K562 (cell line): ENCODE measurements around the gene SEMA3F. TPM values are rescaled to one million over a fixed set of nuclear protein-coding genes. Genes with fewer than 3 reads are reported as not detected.

ENCODE experiments used
- ATAC-seq: fragments of 200-7000 bp; cut with Tn5 transposase; 3 replicates; pipeline ENCODE4 v1.9.1; 2020; ENCODE audit warnings: moderate library complexity
- BruUV-seq: library from RNA; stranded (reverse); fragments of 400-500 nt; replicated peaks from 2 replicates; lab custom pipeline; 2021; lab: Mats Ljungman, UMichigan
- CTCF ChIA-PET: fragments of 300-600 bp; formaldehyde crosslinking; extraction: SDS; loops from one replicate; lab custom pipeline; 2021; ENCODE audit warnings: low intra/inter-chr PET ratio; lab: Yijun Ruan, JAX
- POLR2A ChIA-PET: fragments of 300-600, 350-650 bp; sonication (Branson Sonifier 250); formaldehyde crosslinking; extraction: SDS; loops from one replicate; lab custom pipeline; 2021; ENCODE audit warnings: antibody characterized with exemption, inconsistent platforms; lab: Yijun Ruan, JAX
- DNase-seq, 4 experiments: peaks; one replicate each; pipeline versions ENCODE4 v3.0.0 to v3.0.0-alpha.2; 2011 to 2018; ENCODE audit warnings: low spot score in 3 of 4, mixed read lengths in 3 of 4; ENCODE audit errors: extremely low read depth in 1 of 4
- FAIRE-seq: peaks from 2 replicates; lab custom pipeline; 2011; peaks lifted over from hg19 to GRCh38; lab: Jason Lieb, UNC
- H2AFZ ChIP-seq: 2 replicates; pipeline ENCODE4 v1.6.0; 2011; ENCODE audit warnings: low read depth, low read length, control low read depth, inconsistent platforms
- H3K27ac ChIP-seq: fragments of 200-600 bp; 3 replicates; pipeline ENCODE4 v1.8.0; 2011; ENCODE audit warnings: low read depth, mild to moderate bottlenecking, control low read depth, inconsistent platforms, low read length, moderate library complexity, mixed read lengths; ENCODE audit errors: extremely low read depth
- H3K27me3 ChIP-seq, 2 experiments: fragments of 300-600 bp in 1 of 2; 2 replicates in 1 of 2; 3 replicates in 1 of 2; pipeline versions ENCODE4 v1.6.0 to v1.8.0; 2011; ENCODE audit warnings: inconsistent platforms in 2 of 2, low read length in 2 of 2, mild to moderate bottlenecking in 1 of 2, mixed read lengths in 1 of 2, moderate library complexity in 1 of 2; ENCODE audit not compliant: control insufficient read depth in 2 of 2, insufficient read depth in 2 of 2
- H3K36me3 ChIP-seq: fragments of 300-600 bp; 3 replicates; pipeline ENCODE4 v1.8.0; 2011; ENCODE audit warnings: mild to moderate bottlenecking, low read length, inconsistent platforms; ENCODE audit not compliant: control insufficient read depth, insufficient read depth
- H3K4me1 ChIP-seq, 2 experiments: fragments of 200-600 bp in 1 of 2; replicated peaks in 1 of 2; 2 replicates in 1 of 2; 3 replicates in 1 of 2; pipeline versions ENCODE4 v1.5.1 to v1.8.0; 2011; ENCODE audit warnings: inconsistent platforms in 2 of 2, low read length in 2 of 2, mild to moderate bottlenecking in 1 of 2, mixed read lengths in 1 of 2, moderate library complexity in 1 of 2; ENCODE audit not compliant: control insufficient read depth in 2 of 2, insufficient read depth in 2 of 2
- H3K4me2 ChIP-seq: 2 replicates; pipeline ENCODE4 v1.6.1; 2011; ENCODE audit warnings: low read length, control low read depth, inconsistent platforms, mixed read lengths; ENCODE audit not compliant: insufficient read depth
- H3K4me3 ChIP-seq: fragments of 200-600 bp; sonication (generic), shearing (Covaris generic); 2 replicates; pipeline ENCODE4 v1.5.1; 2016; ENCODE audit warnings: control low read depth, inconsistent platforms
- H3K79me2 ChIP-seq: fragments of 200-600 bp; 3 replicates; pipeline ENCODE4 v1.8.0; 2011; ENCODE audit warnings: low read length, inconsistent platforms; ENCODE audit not compliant: control insufficient read depth, insufficient read depth
- H3K9ac ChIP-seq, 2 experiments: 2 replicates each; pipeline versions ENCODE4 v1.6.0 to v1.6.1; 2011; ENCODE audit warnings: low read depth in 2 of 2, low read length in 2 of 2, control low read depth in 1 of 2, inconsistent platforms in 1 of 2, mild to moderate bottlenecking in 1 of 2, mixed read lengths in 1 of 2; ENCODE audit not compliant: insufficient read depth in 1 of 2
- H3K9me1 ChIP-seq: one replicate; pipeline ENCODE4 v1.6.0; 2011; ENCODE audit warnings: inconsistent platforms, mild to moderate bottlenecking, low read length, moderate library complexity; ENCODE audit not compliant: control insufficient read depth, insufficient read depth
- H3K9me3 ChIP-seq: replicated peaks from 2 replicates; pipeline ENCODE4 v1.5.1; 2011; ENCODE audit warnings: low read depth, low read length, inconsistent platforms; ENCODE audit not compliant: control insufficient read depth, insufficient read depth
- H4K20me1 ChIP-seq: replicated peaks from 2 replicates; pipeline ENCODE4 v1.6.1; 2011; ENCODE audit warnings: low read length, inconsistent platforms, mixed read lengths; ENCODE audit not compliant: control insufficient read depth, insufficient read depth
- NR1H2 ChIP-seq: sonication (generic); formaldehyde crosslinking; IDR thresholded peaks from 2 replicates; pipeline ENCODE4 v1.4.0; 2020; ENCODE audit warnings: mild to moderate bottlenecking, missing genetic modification reagents
- NR2C1 ChIP-seq, 2 experiments: fragments of 450-650 bp; IDR thresholded peaks; 2 replicates each; pipeline ENCODE4 v1.6.1; 2017; ENCODE audit warnings: mild to moderate bottlenecking in 2 of 2, antibody characterized with exemption in 1 of 2, inconsistent platforms in 1 of 2, missing compliant biosample characterization in 1 of 2, missing genetic modification characterization in 1 of 2
- NR3C1 ChIP-seq: sonication (generic); formaldehyde crosslinking; IDR thresholded peaks from 2 replicates; pipeline ENCODE4 v1.8.1; 2022; ENCODE audit warnings: missing genetic modification reagents
- WGBS: fragments of 100-300 bp; shearing (Covaris generic); methylation state at CpG from one replicate; pipeline ENCODE4 v1.1.6; 2016; ENCODE audit warnings: low coverage, mixed read lengths; ENCODE audit not compliant: insufficient coverage; ENCODE audit errors: missing lambda C conversion rate; 5-methylcytosine and 5-hydroxymethylcytosine counted together
- in situ Hi-C: fragments of 300-500 bp; cut with MboI; formaldehyde crosslinking; loops from 4 replicates; pipeline ENCODE4 v1.15.0; 2018; ENCODE audit warnings: inconsistent platforms, mixed read lengths
- intact Hi-C: fragments of 100-400 bp; cut with micrococcal nuclease; formaldehyde crosslinking; loops from 2 replicates; pipeline ENCODE4 v1.14.2; 2022
- polyA plus RNA-seq, 8 experiments: library from polyadenylated mRNA; depleted of rRNA in 4 of 8; stranded (reverse) in 5 of 8; unstranded in 3 of 8; fragments of >200 nt; fragmentation: Nextera tagmentation in 2 of 8; fragmentation: Illumina TruSeq in 1 of 8; extraction: Ambion mirVana in 2 of 8; extraction: Trizol in 1 of 8; gene quantifications; 2 replicates each; pipeline versions ENCODE4 v1.2.1 to v1.2.3, GENCODE V29; 2011 to 2014; ENCODE audit warnings: inconsistent platforms in 1 of 8, missing spikeins in 1 of 8
- total RNA-seq, 7 experiments: library from RNA; depleted of rRNA in 6 of 7; stranded (reverse); fragments of >200 nt in 6 of 7; fragmentation: Illumina TruSeq in 2 of 7; extraction: Trizol in 2 of 7; gene quantifications; 2 replicates each; pipeline versions ENCODE4 v1.2.1 to v1.2.3, GENCODE V29; 2011 to 2021; ENCODE audit warnings: low replicate concordance in 1 of 7
- TF ChIP-seq, protein P1 (sequence below): fragments of 200-800 bp; sonication (Bioruptor generic); IDR thresholded peaks from 2 replicates; pipeline ENCODE4 v1.6.1; 2017; ENCODE audit warnings: missing genetic modification characterization, missing compliant biosample characterization
- TF ChIP-seq, protein P2 (sequence below): sonication (generic); formaldehyde crosslinking; IDR thresholded peaks from 2 replicates; pipeline ENCODE4 v1.8.1; 2023; ENCODE audit warnings: mild to moderate bottlenecking, missing genetic modification reagents

The SEMA3F gene
- total and polyA plus RNA-seq, 9 of the 15 experiments (the other 6 are each of a cell fraction or from before 2014, with no cell fraction given) = 0.58 to 3.0 (median 2.0) TPM; not detected in 2

- in situ Hi-C loops (no loop called here), intact Hi-C loops (no loop called here)
- Histone ChIP-seq H3K36me3 (no peaks in the 10 kb centered on the region), H3K4me1 (peaks cover 9 to 46% of the 10 kb centered on the region in 2 experiments; a peak in 4 of 5 replicates), H3K9me1 (no peaks in the 10 kb centered on the region), H2AFZ (no peak overlapping the region), H3K4me3 (no peak overlapping the region), H3K4me2 (no peak overlapping the region; the same call in 1 of the 2 replicates), H3K27ac (no peak overlapping the region), H3K27me3 (no peaks in the 10 kb centered on the region), H3K9me3 (no peaks in the 10 kb centered on the region), H3K79me2 (no peaks in the 10 kb centered on the region), H4K20me1 (peaks cover 3% of the 10 kb centered on the region; the same call in 1 of the 2 replicates), H3K9ac (peak overlapping the region in 1 of 2 experiments; percentile 73; a peak in 2 of 4 replicates)
- ChIA-PET CTCF (no interaction called here), POLR2A (no interaction called here)
- TF ChIP-seq, protein P1, sequence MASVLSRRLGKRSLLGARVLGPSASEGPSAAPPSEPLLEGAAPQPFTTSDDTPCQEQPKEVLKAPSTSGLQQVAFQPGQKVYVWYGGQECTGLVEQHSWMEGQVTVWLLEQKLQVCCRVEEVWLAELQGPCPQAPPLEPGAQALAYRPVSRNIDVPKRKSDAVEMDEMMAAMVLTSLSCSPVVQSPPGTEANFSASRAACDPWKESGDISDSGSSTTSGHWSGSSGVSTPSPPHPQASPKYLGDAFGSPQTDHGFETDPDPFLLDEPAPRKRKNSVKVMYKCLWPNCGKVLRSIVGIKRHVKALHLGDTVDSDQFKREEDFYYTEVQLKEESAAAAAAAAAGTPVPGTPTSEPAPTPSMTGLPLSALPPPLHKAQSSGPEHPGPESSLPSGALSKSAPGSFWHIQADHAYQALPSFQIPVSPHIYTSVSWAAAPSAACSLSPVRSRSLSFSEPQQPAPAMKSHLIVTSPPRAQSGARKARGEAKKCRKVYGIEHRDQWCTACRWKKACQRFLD = no peak
- TF ChIP-seq NR1H2 (CRISPR knock-in tag) (no peak), NR3C1 (no peak), NR2C1 (IDR thresholded peaks at IDR 0.05) (no peak), NR2C1 (tag; IDR thresholded peaks at IDR 0.05) (no peak)
- TF ChIP-seq, protein P2, sequence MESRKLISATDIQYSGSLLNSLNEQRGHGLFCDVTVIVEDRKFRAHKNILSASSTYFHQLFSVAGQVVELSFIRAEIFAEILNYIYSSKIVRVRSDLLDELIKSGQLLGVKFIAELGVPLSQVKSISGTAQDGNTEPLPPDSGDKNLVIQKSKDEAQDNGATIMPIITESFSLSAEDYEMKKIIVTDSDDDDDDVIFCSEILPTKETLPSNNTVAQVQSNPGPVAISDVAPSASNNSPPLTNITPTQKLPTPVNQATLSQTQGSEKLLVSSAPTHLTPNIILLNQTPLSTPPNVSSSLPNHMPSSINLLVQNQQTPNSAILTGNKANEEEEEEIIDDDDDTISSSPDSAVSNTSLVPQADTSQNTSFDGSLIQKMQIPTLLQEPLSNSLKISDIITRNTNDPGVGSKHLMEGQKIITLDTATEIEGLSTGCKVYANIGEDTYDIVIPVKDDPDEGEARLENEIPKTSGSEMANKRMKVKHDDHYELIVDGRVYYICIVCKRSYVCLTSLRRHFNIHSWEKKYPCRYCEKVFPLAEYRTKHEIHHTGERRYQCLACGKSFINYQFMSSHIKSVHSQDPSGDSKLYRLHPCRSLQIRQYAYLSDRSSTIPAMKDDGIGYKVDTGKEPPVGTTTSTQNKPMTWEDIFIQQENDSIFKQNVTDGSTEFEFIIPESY (CRISPR knock-in tag) = peak; percentile 96
- BruUV-seq = no TSS peak
- no peak for ATAC-seq
- FAIRE-seq = no peak
- no peak for DNase-seq
- 57% methylated on average over 4 of the region's 13 CpGs for WGBS
These were observed 6.2 kb downstream of the SEMA3F start for GRCh38 chr3:50161320-50161719.
